ENCODE results near the gene CNKSR1.
A peak's percentile ranks its signal among the peaks of the same experiment; 100 is the strongest.

Gene CNKSR1

DNA sequence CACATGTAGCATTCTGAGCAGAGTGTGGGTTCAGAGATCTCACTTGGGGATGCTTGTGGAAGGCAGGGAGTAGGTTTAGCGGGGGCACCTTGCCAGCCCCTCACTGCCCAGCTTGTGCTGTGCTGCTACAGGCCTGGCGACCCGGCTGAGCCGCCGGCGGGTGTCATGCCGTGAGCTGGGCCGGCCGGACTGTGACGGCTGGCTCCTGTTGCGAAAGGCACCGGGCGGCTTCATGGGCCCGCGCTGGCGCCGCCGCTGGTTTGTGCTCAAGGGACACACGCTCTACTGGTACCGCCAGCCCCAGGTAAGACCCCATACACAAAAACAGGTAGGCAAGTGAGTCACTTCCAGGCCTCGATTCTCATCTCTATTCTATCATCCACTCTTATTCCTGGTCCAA lies 7.6 kb downstream of the CNKSR1 start:
- DNase-seq (ENCODE audit: low spot score): no peak

DNA sequence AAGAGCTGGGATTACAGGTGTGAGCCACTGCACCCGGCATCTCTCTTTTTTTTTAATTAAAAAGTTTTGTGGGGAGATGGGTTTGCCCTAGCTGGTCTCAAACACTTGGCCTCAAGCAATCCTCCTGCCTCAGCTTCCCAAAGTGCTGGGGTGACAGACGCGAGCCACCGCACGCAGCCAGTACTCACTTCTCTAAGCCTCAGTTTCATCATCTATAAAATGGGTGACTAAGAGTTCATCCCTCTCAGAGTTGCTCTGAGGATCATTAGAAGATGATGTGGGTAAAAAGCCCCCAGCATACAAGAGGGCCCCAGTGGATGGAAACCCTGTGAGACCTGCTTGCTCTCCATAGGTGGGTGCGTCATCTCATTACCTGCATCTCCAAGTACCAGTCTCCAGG lies 10.6 kb downstream of the CNKSR1 start:
- DNase-seq (ENCODE audit: low spot score): no peak

DNA sequence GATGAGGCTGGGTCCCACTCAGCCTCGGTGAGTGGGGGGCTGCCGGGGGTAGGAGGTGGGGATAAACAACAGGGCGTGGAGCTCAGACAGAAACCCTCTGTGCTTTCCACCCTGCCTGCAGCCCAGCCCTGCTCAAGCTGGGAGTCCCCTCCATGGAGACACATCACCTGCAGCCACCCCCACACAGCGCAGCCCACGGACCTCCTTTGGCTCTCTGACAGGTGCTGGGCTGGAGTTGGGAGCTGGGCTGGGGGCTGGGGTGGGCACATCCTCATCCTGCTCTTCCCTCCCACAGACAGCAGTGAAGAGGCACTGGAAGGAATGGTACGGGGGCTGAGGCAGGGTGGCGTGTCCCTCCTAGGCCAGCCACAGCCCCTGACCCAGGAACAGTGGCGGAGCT lies 11.2 kb downstream of the CNKSR1 start:
- no peak for DNase-seq (ENCODE audit: low spot score)

DNA sequence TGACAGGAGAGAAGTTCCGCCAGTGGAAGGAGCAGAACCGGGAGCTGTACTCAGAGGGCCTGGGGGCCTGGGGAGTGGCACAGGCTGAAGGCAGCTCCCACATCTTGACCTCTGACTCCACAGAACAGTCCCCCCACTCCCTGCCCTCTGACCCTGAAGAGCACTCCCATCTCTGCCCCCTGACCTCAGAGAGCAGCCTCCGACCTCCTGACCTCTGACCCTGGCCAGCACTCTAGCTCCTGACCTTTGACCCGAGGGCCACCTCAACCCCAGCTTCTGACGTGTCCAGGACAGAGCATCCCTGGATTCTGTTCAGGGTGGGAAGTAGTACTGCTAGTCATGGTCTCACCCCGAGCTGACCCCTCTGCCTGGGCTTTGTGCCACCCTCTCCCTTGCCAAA lies 12.0 kb downstream of the CNKSR1 start:
- no peak for DNase-seq (ENCODE audit: low spot score)

DNA sequence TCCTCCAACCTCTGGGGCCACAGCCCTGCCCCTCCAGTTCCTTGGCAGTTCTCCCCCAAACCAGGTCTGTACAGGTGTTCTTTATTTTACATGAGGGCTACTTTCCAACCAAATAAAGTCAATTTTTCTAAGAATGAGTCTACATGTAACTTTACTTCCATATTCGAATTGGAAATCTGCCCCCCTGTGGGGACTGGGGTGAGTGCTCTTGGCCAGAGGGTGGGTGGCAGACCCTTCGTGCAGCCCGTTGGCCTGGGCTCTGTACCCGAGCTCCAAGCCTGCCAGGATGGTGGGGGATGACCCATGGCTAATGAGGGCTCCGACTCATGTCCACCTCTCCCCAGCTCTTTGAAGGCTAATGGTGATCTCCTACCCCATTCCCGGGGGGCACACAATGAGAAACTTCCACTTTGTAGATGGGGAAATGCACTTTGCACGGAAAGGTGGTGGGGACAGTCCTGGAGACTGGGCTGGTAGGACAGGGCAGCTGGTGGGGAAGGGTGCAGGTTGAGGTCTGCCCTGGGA lies 12.5 kb downstream of the CNKSR1 start:
- DNase-seq (ENCODE audit: low spot score): no peak

DNA sequence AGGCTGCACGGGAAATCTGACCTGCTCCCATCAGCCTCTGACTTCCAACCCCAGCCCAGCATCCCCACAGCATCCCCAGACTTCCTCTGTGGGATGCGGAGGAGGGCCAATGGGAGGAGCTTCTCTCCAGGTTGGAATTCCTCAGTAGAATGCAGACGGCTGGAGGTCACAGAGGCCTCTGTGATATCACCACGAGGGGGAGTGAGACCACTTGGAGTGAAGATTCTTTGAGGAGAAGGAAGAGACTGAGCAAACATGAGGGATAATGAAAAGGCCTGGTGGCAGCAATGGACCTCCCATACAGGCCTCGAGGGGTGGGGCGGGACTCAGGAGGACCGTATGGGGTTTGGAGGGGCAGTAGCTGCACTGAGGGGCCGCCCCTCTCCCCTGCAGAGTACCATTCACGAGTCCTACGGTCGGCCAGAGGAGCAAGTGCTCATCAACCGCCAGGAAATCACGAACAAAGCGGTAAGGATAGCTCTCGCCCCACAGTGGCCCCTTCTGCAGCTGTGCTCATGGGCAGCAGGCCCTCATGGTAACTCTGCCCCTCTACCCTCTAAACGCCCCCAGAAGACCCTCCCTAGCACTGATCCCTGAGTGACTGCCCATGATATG lies 13.2 kb downstream of the CNKSR1 start, which contains the start of gene CATSPER4:
Gene CATSPER4, plus strand, starts transcription at position 230 of the 615 bp plus-strand sequence. Its CDS starts 26 bp downstream, at position 256.
- DNase-seq (ENCODE audit: low spot score): peak; percentile 81

DNA sequence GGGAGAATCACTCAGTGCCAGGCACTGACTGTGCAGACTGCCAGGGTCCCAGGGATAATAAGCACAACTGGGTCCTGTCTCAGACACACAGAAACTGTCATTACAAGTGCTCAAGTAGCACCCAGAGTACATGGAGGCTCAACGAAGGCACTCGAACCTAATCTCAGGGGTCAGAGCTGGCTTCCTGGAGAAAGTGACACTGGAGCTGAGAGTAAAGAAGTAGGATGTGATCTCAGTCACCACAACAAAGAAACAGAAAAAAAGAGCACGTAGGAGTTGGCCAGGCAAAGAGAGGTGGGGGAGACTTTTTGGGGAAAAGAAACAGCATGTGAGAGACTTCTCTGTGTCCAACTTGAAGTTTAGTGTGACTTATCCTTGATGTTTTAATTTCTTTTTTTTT lies 14.4 kb downstream of the CNKSR1 start:
- no peak for DNase-seq (ENCODE audit: low spot score)

DNA sequence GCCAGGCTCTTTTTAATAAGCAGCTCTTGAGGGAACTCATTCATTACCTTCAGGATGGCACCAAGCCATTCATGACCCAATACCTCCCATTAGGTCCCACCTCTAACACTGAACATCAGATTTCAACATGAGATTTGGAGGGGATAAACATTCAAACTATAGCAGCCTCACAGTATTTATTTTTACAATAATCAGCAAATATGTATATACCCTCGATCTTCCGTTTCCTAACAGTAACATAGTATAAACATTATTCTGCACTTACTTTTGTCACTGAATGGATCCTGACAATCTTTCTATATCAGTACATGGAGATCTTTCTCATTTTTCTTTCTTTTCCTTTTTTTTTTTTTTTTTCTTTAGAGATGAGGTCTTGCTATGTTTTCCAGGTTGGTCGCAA lies 18.5 kb downstream of the CNKSR1 start:
- DNase-seq (ENCODE audit: low spot score): no peak

DNA sequence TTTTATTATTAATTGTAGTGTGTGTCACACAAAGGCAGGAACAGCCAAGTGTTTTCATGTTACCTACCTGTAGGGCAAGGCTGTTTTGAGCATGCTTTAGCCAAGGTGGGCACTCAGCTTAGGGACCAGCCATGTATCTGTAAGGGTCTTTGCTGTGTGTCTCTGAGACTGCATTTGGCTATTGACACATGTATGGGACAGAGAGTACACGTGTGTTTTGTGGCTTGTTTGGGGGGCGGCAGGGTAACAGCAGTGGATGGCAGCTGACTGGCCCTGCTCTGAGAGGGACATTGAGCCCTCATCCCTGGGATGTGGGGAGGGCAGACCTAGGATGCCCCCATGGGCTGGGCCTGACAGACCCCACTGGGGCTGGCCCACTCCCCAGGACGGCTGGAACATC lies 20.0 kb downstream of the CNKSR1 start:
- DNase-seq (ENCODE audit: low spot score): no peak

DNA sequence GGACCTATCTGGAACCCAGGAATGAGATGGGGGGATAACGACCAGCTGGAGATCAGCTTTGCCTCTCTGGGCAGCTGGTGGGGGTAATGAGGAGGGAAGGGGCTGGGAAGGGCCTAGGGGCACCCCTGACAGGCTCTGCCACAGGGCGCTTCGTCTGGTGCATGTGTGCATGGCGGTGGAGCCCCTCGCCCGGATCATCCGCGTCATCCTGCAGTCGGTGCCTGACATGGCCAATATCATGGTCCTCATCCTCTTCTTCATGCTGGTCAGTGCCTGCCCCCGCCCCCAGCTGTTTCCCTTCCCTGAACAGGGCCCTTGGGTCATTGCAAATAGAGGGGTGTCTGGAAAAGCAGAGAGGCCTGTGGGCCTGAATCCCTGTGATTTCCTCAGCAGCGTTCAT lies 20.5 kb downstream of the CNKSR1 start:
- no peak for DNase-seq (ENCODE audit: low spot score)

DNA sequence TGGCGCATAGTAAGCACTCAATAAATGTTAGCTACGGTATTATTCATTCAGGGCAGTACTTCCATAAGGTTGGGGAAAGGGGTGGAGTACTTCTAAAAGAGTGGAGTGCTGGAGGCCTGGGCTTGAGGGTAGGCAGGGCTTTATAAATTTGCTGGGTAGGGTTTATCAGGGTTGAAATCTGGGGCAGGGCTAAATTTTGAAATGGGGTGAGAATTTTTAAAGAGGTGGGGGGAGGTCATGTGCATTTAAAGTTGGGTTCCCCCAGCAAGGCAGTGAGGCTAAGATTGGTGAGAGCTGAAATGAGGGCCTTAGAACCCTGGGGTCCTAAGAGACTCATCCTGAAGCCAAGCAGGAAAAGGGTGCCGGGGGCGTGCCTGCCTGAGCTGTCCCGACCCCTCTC lies 23.1 kb downstream of the CNKSR1 start:
- no peak for DNase-seq (ENCODE audit: low spot score)

DNA sequence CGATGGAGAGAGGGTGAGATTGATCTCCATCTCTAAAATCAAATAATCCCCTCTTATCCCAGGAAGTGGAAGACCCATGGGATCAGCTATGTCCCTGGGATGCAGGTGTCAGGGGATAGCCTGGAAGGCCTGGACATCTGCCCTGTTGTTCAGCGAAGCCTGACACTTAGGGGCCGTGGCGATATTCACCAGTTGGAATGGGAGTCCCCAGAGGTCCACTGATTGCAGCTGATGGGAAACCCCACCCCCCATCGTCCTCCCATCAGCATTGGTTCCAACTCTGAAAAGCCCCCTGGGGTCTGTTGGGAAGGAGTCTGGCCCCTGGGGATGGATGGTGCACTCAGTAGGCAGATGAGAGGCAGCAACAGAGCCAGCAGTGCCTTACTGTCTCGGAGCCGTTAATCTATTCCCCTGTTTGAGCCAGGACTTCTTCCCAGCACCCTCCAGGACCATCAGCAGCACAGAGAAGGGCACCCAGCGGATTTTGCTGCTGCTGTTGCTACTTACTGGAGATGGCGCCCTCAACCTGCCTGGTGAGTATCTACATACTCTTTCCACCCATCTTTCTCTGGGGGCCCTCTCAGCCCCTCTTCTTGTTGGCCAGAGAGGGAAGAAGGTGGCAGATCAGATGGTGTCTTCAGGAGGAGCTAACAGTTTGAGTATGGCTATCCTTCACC lies 26.5 kb downstream of the CNKSR1 start:
- DNase-seq (ENCODE audit: low spot score): no peak

DNA sequence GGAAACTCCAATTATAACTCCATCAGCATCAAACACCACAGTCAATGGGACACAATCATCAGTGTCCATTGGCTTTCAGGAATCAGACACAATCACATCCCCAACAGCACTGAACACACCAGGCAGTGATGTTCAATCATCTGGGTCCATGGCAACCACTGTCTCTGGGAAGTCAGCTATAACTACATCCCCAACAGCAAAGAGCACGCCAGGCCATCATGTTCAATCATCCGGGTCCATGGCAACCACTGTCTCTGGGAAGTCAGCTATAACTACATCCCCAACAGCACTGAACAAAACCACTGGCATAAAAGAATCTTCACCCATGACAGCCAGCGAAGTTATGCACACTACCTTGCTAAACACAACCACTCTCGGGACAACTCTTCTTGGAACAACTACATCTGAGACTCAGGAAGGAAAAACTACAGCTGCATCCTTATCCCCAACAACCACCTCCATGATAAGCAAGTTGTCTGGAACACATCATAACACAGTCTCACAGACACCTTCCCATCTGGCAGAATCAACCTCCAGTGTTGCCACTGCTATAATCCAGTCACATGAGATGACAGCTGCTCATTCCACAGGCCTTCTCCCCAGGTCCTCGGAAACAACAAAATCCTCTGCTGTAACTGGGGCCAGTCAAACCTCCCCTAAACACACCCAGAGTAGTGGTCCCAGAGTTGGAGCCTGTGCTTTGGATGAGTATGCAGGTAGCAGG lies 33.0 kb downstream of the CNKSR1 start:
- DNase-seq (ENCODE audit: low spot score): no peak

DNA sequence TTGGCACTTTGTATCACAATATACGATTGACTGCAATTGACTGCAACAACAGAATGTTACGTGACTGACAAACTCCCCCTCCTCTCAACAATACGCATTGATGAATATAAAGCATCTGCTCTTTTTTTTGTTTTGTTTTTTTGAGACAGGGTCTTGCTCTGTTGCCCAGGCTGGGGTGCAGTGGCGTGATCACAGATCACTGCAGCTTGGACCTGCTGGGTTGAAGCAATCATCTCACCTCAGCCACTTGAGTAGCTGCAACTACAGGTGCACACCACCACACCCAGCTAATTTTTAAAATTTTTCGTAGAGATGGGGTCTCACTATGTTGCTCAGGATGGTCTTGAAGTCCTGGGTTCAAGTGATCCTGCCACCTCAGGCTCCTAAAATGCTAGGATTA lies 35.4 kb downstream of the CNKSR1 start:
- DNase-seq (ENCODE audit: low spot score): no peak

DNA sequence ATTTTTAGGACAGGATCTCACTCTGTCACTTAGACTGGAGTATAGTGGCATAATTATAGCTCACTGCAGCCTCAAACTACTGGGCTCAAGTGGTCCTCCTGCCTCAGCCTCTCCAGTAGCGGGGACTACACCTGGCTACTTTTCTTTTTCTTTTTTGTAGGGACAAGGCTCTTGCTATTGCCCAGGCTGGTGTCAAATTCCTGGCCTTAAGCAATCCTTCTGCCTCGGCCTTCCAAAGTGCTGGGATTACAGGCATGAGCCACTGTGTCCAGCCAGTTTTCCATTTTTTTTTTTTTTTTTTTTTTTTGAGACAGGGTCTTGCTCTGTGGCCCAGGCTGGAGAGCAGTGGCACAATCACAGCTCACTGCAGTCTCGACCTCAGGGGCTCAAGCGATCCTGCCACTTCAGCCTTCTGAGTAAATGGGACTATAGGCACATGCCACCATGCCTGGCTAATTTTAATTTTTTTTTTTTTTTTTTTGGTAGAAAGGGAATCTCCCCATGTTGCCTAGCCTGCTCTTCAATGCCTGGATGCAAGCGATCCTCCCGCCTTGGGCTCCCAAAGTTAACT lies 36.1 kb downstream of the CNKSR1 start:
- no peak for DNase-seq (ENCODE audit: low spot score)

DNA sequence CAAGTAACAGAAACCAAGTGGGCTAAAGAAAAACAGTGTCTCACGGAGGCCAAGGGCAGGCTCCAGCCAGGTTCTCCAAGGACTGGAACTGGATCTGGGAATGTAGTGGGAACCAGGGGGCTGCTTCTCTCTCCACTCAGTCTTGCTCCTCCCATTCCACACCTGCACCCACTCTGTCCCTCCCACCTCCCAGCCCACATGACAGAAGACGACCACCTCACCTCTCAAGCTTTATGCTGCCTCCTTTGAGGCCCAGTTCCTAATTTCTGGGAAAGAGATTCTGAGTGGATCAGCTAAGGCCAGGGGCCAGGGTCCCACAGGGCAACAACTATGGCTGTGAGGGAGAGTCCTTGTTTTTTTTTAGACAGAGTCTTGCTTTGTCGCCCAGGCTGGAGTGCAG lies 38.0 kb downstream of the CNKSR1 start:
- DNase-seq (ENCODE audit: low spot score): no peak

DNA sequence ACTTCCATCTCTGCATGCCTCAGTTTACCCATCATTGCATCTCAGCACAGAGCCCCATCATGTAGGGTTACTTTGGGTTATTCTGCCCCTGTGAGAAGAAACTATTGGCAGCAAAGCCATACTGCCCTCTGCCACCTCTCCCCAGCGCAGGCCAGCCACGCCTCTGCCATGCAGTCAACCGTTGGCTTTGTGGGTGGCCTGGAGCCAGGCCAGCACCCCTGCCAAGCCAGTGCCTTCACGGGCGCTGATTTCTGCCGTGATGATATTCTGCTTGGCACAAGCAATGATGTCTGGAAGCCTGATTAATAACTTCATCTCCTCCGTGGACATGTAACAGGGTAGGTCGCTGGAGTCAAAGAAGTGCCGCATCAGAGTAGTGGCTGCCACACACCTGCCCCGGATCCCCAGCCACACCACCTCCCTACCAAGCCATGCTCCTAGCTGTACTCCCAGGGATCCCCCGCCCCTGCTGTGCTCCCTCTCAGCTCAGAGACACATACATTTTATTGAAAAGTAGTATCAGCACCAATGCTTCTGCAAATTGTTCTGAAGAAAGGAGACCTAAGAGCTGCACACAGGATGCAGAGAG lies 41.7 kb downstream of the CNKSR1 start:
- no peak for DNase-seq (ENCODE audit: low spot score)

DNA sequence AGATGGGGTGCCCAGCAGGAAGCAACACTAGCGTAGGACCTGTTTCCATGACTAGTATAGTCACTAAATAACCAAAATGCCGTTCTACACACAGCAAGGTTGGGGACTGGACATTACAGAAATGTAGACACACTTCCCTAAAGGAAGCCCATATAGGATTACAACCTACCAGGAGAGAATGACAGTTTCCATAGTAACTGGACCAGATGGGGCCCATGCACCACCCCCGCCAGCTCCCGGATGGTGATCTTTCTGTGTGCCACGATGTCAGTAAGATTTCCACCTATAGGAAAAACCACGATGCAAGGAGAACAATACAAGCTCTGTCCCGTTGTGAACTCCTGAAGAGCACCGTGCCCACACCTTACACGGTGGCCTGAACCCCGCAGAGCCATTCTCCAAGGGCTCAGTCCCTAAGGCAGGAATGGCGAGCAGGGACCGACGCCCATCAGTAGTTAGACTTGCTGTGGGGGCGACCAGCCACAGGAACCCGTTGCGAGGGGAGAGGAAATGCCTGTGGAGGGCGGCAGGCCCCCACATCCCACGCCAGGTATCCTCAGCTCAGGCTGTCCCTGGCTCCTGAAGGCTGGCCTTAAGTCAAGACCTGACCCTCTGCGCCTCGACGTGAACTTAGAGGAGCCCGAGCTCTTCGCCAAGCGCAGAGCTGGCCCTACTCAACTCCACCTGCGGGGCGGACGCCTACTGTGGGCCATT lies 43.1 kb downstream of the CNKSR1 start:
- no peak for DNase-seq (ENCODE audit: low spot score)

DNA sequence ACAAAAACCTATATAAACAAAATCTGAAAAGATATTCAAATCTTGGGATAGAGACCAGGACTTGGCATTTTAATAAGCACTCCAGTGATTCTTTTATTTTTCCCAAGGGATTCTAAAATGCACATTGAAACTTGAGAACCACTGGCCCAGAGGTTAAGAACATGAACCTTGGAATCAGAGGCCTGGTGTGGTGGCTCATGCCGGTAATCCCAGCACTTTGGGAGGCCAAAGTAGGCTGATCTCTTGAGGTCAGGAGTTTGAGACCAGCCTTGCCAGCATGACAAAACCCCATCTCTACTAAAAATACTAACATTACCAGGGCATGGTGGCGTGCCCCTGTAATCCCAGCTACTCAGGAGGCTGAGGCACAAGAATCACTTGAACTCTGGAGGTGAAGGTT lies 43.8 kb downstream of the CNKSR1 start:
- DNase-seq (ENCODE audit: low spot score): no peak

DNA sequence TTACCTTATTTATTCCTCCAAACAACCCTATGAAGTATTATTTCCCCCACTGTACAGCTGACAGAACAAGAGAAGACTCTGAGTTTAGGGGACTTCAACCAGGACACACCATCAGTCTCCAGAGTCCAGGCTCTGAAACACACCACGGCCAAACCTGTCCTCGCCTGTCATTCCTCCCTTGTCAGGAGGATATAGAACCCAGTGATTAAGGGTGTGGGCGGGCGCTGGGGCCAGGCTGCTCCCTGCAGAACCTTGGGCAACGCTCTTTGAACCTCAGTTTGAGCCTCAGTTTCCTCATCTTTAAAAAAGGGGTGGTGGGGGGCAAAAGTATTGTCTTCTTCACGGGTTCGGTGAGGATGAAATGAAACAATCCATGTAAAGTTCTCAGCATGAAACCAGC lies 47.3 kb downstream of the CNKSR1 start:
- no peak for DNase-seq (ENCODE audit: low spot score)

DNA sequence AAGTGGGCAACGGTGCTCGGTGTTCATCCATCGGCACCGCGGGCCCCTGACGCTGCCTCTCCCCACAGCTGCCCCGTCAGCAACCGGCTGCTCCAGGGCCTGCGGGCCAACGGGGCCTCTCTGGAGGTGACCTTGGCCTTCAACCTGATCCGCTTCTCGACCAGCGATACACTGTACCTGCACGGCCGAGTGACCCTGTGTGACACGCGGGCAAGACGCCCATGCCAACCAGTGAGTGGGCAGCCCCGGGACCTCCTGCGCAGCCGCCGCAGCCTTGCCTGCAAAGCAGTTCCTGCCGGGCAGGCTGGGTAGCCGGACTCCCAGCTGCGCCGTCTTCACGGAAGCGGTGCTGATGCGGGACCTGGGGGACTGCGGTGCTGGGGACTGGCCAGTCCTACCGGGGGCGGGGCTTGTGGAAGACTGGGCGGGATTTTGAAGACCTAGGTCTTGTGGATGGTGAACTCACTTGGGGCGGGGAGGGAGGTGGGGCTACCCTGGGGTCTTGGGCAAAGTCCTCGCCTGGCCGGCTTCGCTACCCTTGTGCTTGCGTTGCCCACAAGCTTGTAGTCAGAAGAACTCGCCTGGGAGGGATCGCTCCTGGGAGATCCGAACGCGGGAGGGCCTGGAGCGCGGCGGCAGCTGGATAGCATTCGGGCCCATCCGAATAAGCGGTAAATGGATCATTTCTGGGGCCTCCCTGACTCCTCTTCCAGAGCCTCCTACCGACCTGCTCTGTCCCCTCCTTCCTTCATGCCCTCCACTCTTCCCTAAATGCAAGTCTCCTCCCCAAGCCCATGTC lies 47.9 kb downstream of the CNKSR1 start:
- peak; percentile 89 for DNase-seq (ENCODE audit: low spot score)

All from ecto neural progenitor cell (in vitro differentiated cells).